Body of pancreas (tissue), 4 donors: ENCODE results near the gene PLA2G7.

Experiments used
- CTCF ChIP-seq, 7 experiments: fragments of 450-650 bp in 4 of 7; fragments of 200-600 bp in 3 of 7; sonication (generic) in 3 of 7; IDR thresholded peaks; one replicate each; pipeline ENCODE4 v1.5.1; 2016 to 2019; ENCODE audit warnings: antibody characterized with exemption in 7 of 7
- POLR2A ChIP-seq, 3 donors: fragments of 450-650 bp; IDR thresholded peaks; one replicate each; pipeline ENCODE4 v1.6.1; 2016; ENCODE audit warnings: antibody characterized with exemption in 3 of 3, mild to moderate bottlenecking in 2 of 3

GRCh38 chr6:46735720-46736031, 501 bp upstream of the PLA2G7 start:
- TF ChIP-seq CTCF (IDR thresholded peaks at IDR 0.05) (no peak), POLR2A (IDR thresholded peaks at IDR 0.05) (no peak)
